SK-MEL-5 (cell line): ENCODE results near the gene KIAA1328. TPM values are rescaled to one million over a fixed set of nuclear protein-coding genes. Genes with fewer than 3 reads are reported as not detected.
"Not testable (repeated sequence)": the region's sequence is repeated elsewhere in the genome, so short reads cannot be mapped to it uniquely, and the experiment has no call there.

Source experiments
- DNase-seq: peaks from one replicate; pipeline ENCODE4 v3.0.0-alpha.2; 2016; ENCODE audit warnings: low read depth, low spot score
- in situ Hi-C: cut with HindIII; loops from 2 replicates; pipeline ENCODE4 v1.10.0; 2016; ENCODE audit warnings: low sequenced_read_pairs, high pct_unique_total_duplicates, low pct_unique_long_range_greater_than_20kb
- total RNA-seq: library from RNA; depleted of rRNA; stranded (reverse); fragments of >200 nt; shearing (Covaris generic); gene quantifications from 2 replicates; pipeline ENCODE4 v1.2.3, GENCODE V29; 2014

The KIAA1328 gene
- total RNA-seq, 1 experiment from 2014 or later: 3.3 TPM

DNA sequence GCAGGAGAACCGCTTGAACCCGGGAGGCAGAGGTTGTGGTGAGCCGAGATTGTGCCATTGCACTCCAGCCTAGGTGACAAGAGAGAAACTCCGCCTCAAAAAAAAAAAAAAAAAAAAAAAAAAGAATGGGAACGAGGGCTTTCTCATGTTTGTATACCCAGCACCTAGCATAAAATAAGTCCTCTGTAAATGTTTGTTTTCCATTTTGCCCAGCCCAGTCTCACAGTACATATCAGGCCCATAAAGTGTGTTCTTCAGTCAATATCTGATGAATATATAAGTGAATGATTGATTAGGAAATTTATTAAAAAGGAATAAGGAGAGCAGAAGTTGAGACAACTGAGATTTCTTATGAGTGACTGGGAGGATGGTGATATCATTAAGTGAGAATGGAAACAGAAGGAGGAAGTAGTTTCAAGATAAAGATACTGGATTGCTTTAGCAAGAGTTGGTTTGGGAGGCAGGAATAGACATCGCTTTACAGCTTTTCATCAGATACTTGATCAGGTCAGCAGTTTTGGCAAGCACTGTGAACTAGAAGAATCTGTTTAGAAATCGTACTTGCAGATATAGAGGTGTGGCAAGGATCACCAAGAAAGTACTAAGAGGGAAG, 327.5 kb downstream of the KIAA1328 start:
- DNase-seq: no peak
- in situ Hi-C loops: no loop called here

DNA sequence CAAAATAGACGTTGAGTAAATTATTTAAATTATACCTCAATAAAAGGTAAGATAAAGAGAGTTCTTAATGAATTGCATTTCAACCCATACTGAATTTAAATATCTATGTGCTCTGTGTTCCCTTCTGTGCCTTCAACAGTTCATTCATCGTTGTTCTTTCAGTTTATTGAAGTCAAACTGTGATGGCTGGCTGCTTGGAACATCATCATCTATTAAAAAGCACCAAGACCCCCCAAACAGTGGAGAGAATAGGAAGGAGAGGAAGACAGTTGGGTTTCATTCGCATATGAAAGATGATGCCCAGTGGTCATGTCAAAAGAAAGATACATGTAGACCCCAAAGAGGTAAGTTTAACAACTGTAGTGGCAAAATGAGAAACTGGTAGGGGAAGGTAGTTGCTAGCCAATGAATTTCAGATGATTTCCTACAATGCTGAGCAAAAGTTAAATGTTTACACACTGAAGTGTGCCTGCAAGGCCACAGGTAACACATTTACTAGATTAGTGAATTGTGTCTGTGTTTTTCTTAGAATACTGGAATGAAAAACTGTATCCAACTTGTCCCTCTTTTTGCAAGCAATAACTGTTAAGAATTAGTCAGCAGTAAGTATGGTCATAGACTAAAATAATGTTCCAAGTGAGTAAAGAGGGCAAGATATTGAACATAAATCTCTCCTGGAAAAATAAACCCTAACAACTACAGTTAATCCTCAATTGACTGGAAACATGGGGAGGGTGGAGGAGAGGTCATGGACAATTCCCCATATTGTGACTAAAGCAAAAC, 331.3 kb downstream of the KIAA1328 start:
- no peak for DNase-seq
- in situ Hi-C loops: no loop called here

GRCh38 chr18:37161491-37161890, 332.6 kb downstream of the KIAA1328 start:
- no peak for DNase-seq
- in situ Hi-C loops: no loop called here

- in situ Hi-C loops: no loop called here
- DNase-seq: no peak
Observed at GRCh38 chr18:37162551-37162950, 333.6 kb downstream of the KIAA1328 start.

GRCh38 chr18:37163119-37163518, 334.2 kb downstream of the KIAA1328 start:
- DNase-seq: no peak
- in situ Hi-C loops: no loop called here

DNA sequence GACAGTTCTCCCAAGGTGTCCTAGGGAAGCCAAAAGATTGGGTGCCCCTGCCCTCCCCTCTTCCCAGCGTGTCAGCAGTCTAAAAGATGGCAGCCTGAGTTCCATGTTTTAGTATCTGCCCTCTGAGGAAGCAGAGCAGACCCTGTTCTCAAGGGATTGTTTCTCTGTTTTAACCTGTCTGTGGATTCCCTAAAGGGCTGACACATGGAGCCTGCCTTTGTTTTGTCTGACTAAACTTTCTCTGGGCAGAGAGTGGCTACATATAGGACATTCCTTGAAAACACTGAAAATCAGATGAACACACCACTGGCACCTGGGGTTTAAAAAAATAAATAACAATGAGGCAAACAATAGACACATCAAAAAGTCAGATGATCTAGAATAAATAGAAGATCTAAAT, 337.6 kb downstream of the KIAA1328 start:
- in situ Hi-C loops: no loop called here
- no peak for DNase-seq

DNA sequence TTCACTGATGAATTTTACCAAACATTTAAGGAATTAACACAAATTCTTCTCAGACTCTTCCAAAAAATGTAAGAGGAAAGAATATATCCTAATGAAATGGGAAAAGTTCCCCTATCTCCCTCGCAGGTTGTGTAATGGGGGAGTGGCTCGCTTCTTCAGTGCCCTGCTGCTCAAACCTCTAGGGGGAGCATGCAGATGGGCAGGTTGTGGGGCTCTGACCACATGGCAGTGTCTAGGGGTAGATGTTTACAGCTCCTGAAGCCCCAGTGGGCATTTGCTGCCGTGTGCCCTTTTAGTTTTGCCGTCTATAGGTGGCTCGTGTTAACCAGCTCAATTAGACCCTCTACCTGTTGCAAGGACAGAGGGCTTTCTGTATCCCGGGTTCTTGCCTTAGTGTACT, 338.0 kb downstream of the KIAA1328 start:
- in situ Hi-C loops, DNase-seq: not testable (repeated sequence)

- in situ Hi-C loops: no loop called here
- DNase-seq: no peak
Observed at GRCh38 chr18:37170984-37171383, 342.1 kb downstream of the KIAA1328 start.

- DNase-seq: no peak
- in situ Hi-C loops: no loop called here
Observed at GRCh38 chr18:37173384-37173783, 344.5 kb downstream of the KIAA1328 start.

- in situ Hi-C loops: no loop called here
- DNase-seq: no peak
Observed at GRCh38 chr18:37175727-37176620, 347.0 kb downstream of the KIAA1328 start.

GRCh38 chr18:37176621-37176934, 347.7 kb downstream of the KIAA1328 start:
- in situ Hi-C loops: no loop called here
- DNase-seq: no peak

GRCh38 chr18:37179384-37179783, 350.5 kb downstream of the KIAA1328 start:
- no peak for DNase-seq
- in situ Hi-C loops: no loop called here

DNA sequence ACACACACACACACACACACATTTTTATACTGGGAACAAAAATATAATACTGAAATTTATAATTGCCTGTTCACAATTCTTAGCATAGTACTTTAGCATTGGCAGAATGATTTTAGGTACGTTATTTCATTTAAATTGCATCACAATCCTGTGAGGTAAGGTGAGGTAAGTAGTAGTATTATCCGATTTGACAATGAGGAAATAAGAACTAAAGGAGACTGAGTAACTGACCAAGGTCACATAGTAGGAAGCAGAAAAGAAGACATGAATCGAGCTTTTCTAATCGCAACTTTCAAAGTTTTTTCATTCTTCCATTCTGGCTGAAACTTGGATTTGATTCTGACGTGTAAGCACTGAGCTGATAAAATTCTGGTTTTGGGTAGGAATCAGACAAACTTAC, 351.2 kb downstream of the KIAA1328 start:
- no peak for DNase-seq
- in situ Hi-C loops: no loop called here

DNA sequence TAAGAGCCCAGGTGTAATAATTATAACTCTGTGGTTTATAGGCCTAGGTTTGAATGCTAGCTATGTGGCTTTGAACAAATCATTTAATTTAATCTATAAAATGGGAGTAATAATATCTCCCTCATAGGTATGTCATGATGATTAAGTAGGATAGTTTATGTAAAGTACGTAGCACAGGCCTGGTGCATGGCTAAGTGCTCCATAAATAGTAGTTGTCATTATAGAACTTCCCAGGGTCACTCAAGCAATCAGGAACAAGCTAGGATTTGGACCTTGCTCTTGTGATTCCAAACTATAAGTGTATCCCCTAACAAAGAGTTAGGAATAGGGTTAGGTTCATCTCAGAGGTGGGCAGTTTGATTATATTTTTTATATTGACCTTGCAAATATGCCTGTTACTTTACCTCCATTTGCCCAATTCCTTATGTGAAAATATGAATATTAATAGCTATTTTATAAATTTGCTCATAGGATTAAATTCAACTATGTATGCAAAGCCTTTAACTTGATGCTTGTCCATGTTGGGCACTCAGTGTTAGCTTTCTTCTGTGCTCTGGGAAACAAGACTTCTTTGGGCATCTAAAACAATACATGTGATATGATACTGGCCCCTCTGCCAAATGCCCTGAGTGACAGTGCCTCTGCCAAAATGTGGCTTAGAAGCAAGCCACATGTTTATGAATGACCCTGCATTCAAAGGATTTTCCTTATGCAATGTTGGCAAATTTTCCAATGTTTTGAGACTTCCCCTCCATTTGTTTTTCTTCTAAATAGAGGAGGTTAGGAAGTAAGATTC, 353.6 kb downstream of the KIAA1328 start:
- in situ Hi-C loops: no loop called here
- DNase-seq: no peak

DNA sequence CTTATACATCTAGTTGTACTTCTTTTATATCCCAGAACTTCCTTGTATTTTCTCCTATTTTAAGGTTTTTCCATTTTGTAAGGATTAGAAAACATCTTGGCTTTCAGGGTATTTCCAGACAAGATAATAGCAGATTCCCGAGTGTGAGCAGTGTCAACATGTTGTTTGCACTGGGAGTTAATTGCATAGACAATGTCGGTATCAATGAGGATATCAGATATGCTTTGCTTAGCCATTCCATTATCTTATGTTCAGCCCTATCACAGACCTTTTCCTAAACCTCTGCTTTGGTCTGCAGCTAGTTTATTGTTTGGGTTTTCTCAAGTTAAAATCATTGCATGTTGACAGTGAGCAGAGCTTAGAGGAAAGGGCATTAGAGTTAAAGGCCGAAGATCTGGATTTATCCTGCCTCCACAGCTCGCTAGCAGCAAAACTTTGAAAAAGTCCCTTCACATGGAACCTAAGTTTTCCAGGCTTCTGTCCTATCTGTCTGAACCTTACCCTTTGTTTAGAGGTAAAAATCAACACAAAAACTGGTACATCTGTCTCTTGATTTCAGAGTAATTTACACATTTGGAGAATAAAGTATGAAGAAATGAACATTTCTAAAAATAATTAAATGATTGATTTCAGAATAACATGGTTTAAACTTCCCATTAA, 355.4 kb downstream of the KIAA1328 start:
- no peak for DNase-seq
- in situ Hi-C loops: no loop called here

DNA sequence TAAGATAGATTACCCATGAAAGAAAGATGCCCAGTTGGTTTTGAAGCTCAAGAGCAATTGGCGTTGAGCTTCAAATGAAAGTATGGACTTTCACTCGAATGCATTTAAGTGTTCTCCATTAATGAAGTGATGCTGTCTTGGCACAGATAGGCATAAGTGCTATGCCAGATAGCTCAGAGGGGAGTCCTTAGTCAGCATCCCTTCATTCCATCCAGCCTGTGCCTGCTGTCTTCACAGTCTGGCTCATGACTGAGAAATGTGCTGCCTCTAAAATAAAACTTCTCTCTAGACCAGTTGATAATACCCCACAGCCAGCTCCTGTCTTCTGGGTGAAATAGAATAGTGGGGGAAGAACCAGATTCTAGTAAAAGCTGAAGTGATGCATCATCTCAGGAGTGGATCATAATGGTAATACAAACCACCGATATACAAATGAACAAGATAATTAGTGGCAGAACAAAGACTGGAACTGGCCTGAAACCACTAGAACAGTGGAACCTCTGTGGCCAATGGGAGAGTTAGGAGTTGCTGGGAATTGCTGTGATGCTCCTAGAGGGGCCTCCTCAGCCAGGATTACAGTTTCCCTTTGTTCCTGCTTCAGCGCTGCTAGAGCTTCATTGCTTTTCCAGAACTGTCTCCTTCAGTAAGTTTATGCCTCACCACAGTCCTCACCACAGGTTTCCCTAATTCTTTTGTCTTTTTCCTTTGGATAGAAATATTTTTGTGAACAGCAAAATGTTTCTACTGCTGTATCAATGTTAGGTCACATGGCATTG, 359.3 kb downstream of the KIAA1328 start:
- in situ Hi-C loops: no loop called here
- DNase-seq: no peak

DNA sequence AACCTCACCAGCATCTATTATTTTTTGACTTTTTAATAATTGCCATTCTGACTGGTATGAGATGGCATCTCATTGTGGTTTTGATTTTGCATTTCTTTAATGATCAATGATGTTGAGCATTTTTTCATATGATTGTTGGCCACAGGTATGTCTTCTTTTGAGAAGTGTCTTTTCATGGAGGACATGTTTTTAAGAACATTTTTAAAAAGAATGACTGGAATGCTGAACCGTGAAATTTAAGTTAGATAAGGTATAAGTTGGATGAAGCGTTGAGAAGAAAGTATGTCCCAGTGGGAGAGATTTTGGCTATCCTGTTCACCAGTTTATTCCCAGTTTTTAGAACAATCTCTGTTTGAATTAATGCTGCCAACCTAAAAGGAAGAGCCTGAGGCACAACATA, 370.8 kb downstream of the KIAA1328 start:
- in situ Hi-C loops: no loop called here
- DNase-seq: no peak
